GM23248 (cell line): ENCODE results near the gene SCN1B. TPM values are rescaled to one million over a fixed set of nuclear protein-coding genes. Genes with fewer than 3 reads are reported as not detected.

Source experiments
- DNase-seq: peaks from one replicate; pipeline ENCODE4 v3.0.0-alpha.2; 2015
- H2AFZ ChIP-seq: fragments of 200-600 bp; sonication (generic); 2 replicates; pipeline ENCODE4 v1.6.1; 2016; ENCODE audit warnings: antibody characterized with exemption
- H3F3A ChIP-seq: fragments of 200-600 bp; sonication (generic); 2 replicates; pipeline ENCODE4 v1.6.1; 2016; ENCODE audit warnings: mild to moderate bottlenecking, antibody characterized with exemption, mixed run types; ENCODE audit not compliant: insufficient read depth
- H3K27ac ChIP-seq: fragments of 200-600 bp; sonication (generic); 2 replicates; pipeline ENCODE4 v1.5.1; 2016; ENCODE audit warnings: mild to moderate bottlenecking
- H3K27me3 ChIP-seq: fragments of 200-600 bp; sonication (generic); replicated peaks from 2 replicates; pipeline ENCODE4 v1.6.1; 2016; ENCODE audit warnings: mild to moderate bottlenecking; ENCODE audit not compliant: insufficient read depth
- H3K36me3 ChIP-seq: fragments of 200-600 bp; sonication (generic); 2 replicates; pipeline ENCODE4 v1.6.1; 2016; ENCODE audit warnings: low read depth, mild to moderate bottlenecking
- H3K4me1 ChIP-seq: fragments of 200-600 bp; sonication (generic); 2 replicates; pipeline ENCODE4 v1.6.1; 2016; ENCODE audit warnings: mild to moderate bottlenecking; ENCODE audit not compliant: insufficient read depth
- H3K4me2 ChIP-seq: fragments of 200-600 bp; sonication (generic); one replicate; pipeline ENCODE4 v1.6.1; 2016; ENCODE audit warnings: mild to moderate bottlenecking; ENCODE audit not compliant: unreplicated experiment
- H3K4me3 ChIP-seq: fragments of 200-600 bp; sonication (generic); 2 replicates; pipeline ENCODE4 v1.5.1; 2016; ENCODE audit warnings: mild to moderate bottlenecking
- H3K79me2 ChIP-seq: fragments of 200-600 bp; sonication (generic); 2 replicates; pipeline ENCODE4 v1.6.1; 2016; ENCODE audit warnings: mild to moderate bottlenecking; ENCODE audit not compliant: insufficient read depth
- H3K9ac ChIP-seq: fragments of 200-600 bp; sonication (generic); 2 replicates; pipeline ENCODE4 v1.6.1; 2016; ENCODE audit warnings: mild to moderate bottlenecking
- H3K9me2 ChIP-seq: fragments of 200-600 bp; sonication (generic); 2 replicates; pipeline ENCODE4 v1.6.1; 2016; ENCODE audit warnings: mixed run types, mild to moderate bottlenecking, moderate library complexity; ENCODE audit not compliant: insufficient read depth
- H3K9me3 ChIP-seq: fragments of 200-600 bp; sonication (generic); one replicate; pipeline ENCODE4 v1.6.1; 2017; ENCODE audit warnings: low read depth
- H4K20me1 ChIP-seq: fragments of 200-600 bp; sonication (generic); 2 replicates; pipeline ENCODE4 v1.6.0; 2016; ENCODE audit not compliant: insufficient read depth
- EZH2 ChIP-seq: fragments of 200-600 bp; sonication (generic); IDR thresholded peaks from 2 replicates; pipeline ENCODE4 v1.6.1; 2018; ENCODE audit warnings: antibody characterized with exemption, mild to moderate bottlenecking; ENCODE audit not compliant: insufficient read depth, poor library complexity, severe bottlenecking
- EZH2phosphoT487 ChIP-seq: fragments of 200-600 bp; sonication (generic); IDR thresholded peaks from 2 replicates; pipeline ENCODE4 v1.6.1; 2018; ENCODE audit warnings: antibody characterized with exemption, moderate library complexity, mild to moderate bottlenecking, low read depth; ENCODE audit not compliant: insufficient read depth
- WGBS, 2 experiments: methylation state at CpG; one replicate each; pipeline ENCODE4 v1.1.6; 2015 to 2017; ENCODE audit warnings: low lambda C conversion rate in 2 of 2, low coverage in 1 of 2; ENCODE audit errors: missing lambda C conversion rate in 2 of 2; 5-methylcytosine and 5-hydroxymethylcytosine counted together
- in situ Hi-C: fragments of 300-500 bp; cut with MboI; formaldehyde crosslinking; loops from 2 replicates; pipeline ENCODE4 v1.15.0; 2020
- polyA plus RNA-seq: library from polyadenylated mRNA; unstranded; fragments of >200 nt; fragmentation: Nextera tagmentation; extraction: Ambion mirVana; gene quantifications from 2 replicates; pipeline ENCODE4 v1.2.1, GENCODE V29; 2016
- total RNA-seq: library from RNA; depleted of rRNA; stranded (reverse); fragments of >200 nt; shearing (Covaris generic); gene quantifications from 2 replicates; pipeline ENCODE4 v1.2.3, GENCODE V29; 2014

The SCN1B gene
- total and polyA plus RNA-seq, 2 experiments from 2014 or later = 1.5 to 1.7 TPM

- 82 to 88% methylated on average over 9 to 13 of the region's 13 CpGs for WGBS, 2 experiments
- no peak overlapping the region for H3K27ac ChIP-seq
- no peak for DNase-seq
- no peak overlapping the region for H3K4me2 ChIP-seq
- no peaks in the 10 kb centered on the region for H4K20me1 ChIP-seq
- H3K36me3 ChIP-seq = no peaks in the 10 kb centered on the region
- H3F3A ChIP-seq = no peaks in the 10 kb centered on the region
- in situ Hi-C loops = no loop called here
- H3K4me3 ChIP-seq = no peak overlapping the region
- H3K27me3 ChIP-seq = no peaks in the 10 kb centered on the region
- no peaks in the 10 kb centered on the region for H3K4me1 ChIP-seq
- H3K9me2 ChIP-seq = no peaks in the 10 kb centered on the region
- no peak for TF ChIP-seq EZH2
- no peak for TF ChIP-seq EZH2phosphoT487
- H3K79me2 ChIP-seq = peaks cover 22% of the 10 kb centered on the region; the same call in 1 of the 2 replicates
- H3K9me3 ChIP-seq = no peaks in the 10 kb centered on the region
- no peak overlapping the region for H2AFZ ChIP-seq
- no peak overlapping the region for H3K9ac ChIP-seq
Measured at GRCh38 chr19:35011091-35011689, 19.1 kb upstream of the SCN1B start.

DNA sequence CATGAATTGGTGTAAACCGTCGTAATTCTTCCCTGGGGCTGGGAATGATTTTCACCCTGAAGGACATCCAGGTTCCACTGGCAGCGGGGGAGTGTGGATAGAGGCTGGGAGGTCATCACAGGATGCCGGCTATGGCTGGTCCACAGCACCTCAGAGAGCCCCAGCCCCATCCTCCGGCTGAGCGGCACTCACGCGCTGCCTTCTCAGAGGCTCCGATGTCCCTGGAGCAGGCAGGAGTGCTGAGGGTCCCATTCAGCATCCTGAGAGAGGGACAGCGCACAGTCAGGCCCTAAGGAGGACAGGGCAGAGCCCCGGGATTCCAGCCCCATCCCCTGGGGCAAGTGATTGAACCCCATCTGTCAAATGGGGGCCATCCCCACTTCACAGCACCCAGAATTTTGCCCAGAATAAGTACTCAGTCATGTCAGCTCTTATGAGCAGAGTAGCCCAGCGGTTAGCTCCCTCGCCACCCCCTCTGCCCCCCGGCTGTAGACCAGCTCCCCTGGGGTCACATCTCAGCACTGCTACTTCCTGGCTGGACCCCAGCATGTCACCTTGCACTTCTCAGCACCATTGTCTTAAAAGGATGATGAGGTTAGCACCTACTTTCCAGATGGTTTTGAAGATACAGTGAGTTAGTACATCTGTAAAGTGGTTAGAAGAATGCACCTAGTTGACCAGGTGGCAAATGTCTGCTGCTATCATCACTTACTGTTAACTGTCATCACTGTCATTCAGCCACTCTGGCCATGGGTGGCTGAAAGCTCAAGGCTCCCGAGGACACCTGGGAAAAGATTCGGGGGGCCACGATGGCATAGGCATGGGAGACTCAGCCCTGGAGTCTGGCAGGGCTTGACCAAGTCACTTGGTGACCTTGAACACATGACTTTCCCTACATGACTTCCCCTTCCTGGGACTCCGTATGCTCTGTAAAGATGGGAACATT is 18.3 kb upstream of the SCN1B start:
- no peaks in the 10 kb centered on the region for H3F3A ChIP-seq
- H3K27ac ChIP-seq = no peak overlapping the region
- no peaks in the 10 kb centered on the region for H3K9me2 ChIP-seq
- no peak for DNase-seq
- in situ Hi-C loops = no loop called here
- no peak overlapping the region for H3K4me3 ChIP-seq
- no peak for TF ChIP-seq EZH2phosphoT487
- no peak for TF ChIP-seq EZH2
- H3K4me1 ChIP-seq = no peaks in the 10 kb centered on the region
- H3K36me3 ChIP-seq = no peaks in the 10 kb centered on the region
- no peak overlapping the region for H2AFZ ChIP-seq
- H3K27me3 ChIP-seq = no peaks in the 10 kb centered on the region
- 97 to 98% methylated on average over 17 to 18 of the region's 18 CpGs for WGBS, 2 experiments
- no peaks in the 10 kb centered on the region for H3K9me3 ChIP-seq
- no peaks in the 10 kb centered on the region for H4K20me1 ChIP-seq
- H3K4me2 ChIP-seq = no peak overlapping the region
- H3K9ac ChIP-seq = no peak overlapping the region
- peaks cover 13% of the 10 kb centered on the region; the same call in 1 of the 2 replicates for H3K79me2 ChIP-seq

GRCh38 chr19:35013041-35013819 is 17.0 kb upstream of the SCN1B start:
- Histone ChIP-seq H3K36me3 (no peaks in the 10 kb centered on the region; the same call in 1 of the 2 replicates), H3K9ac (no peak overlapping the region), H3K27ac (no peak overlapping the region)

More at GRCh38 chr19:35013041-35013819, 17.0 kb upstream of the SCN1B start:
- Histone ChIP-seq H3K79me2 (0 out of 2 replicates have a peak, but pooled peaks cover 1% of the 10 kb centered on the region), H3K4me2 (no peak overlapping the region), H3K4me3 (no peak overlapping the region), H3K4me1 (no peaks in the 10 kb centered on the region), H2AFZ (no peak overlapping the region), H3K9me3 (no peaks in the 10 kb centered on the region), H4K20me1 (no peaks in the 10 kb centered on the region), H3F3A (no peaks in the 10 kb centered on the region), H3K9me2 (no peaks in the 10 kb centered on the region), H3K27me3 (no peaks in the 10 kb centered on the region)
- WGBS, 2 experiments = 66 to 70% methylated on average over 31 to 32 of the region's 32 CpGs
- peak; percentile 65 for DNase-seq
- TF ChIP-seq EZH2phosphoT487 (no peak), EZH2 (no peak)
- in situ Hi-C loops = no loop called here
